ENCODE results near the gene ECT2L. TPM values are rescaled to one million over a fixed set of nuclear protein-coding genes. Genes with fewer than 3 reads are reported as not detected.

The ECT2L gene
- total and polyA plus RNA-seq, 2 experiments from 2014 or later, result 0.03 to 0.15 TPM

DNA sequence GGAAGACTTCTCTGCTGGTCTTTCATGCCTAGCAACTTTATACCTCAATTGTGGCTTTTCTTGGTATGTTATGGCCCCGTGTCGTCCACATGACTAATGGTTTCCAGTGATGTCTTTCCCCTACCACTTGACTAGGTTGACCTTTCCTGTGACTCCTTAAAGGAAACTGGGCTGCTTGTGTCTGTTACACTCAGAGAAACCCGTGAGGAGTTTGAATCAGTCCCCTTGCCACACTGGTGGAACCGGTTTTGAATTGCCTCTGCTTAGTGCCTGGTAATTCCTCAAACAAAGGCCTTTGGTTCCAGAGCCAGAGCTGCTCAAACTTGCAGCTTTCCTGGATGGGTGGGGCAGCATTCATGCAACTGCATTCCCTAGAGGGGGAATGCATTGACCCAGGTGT lies 21.9 kb downstream of the ECT2L start:
- Histone ChIP-seq H3K9me2 (ENCODE audit: insufficient read depth) (no peaks in the 10 kb centered on the region), H3K4me3 (no peak overlapping the region), H3K79me2 (replicated peaks; ENCODE audit: insufficient read depth) (no peaks in the 10 kb centered on the region), H3K36me3 (ENCODE audit: insufficient read depth) (no peaks in the 10 kb centered on the region), H3F3A (replicated peaks; ENCODE audit: low read depth) (no peaks in the 10 kb centered on the region), H4K20me1 (replicated peaks; ENCODE audit: insufficient read depth) (no peaks in the 10 kb centered on the region), H3K4me1 (ENCODE audit: insufficient read depth) (peaks cover 18% of the 10 kb centered on the region), H2AFZ (peak overlapping the region; percentile 80; the same call in 1 of the 2 replicates), H3K27ac (ENCODE audit: low read depth) (peak overlapping the region; percentile 16; the same call in 1 of the 2 replicates), H3K27me3 (ENCODE audit: insufficient read depth) (no peaks in the 10 kb centered on the region), H3K4me2 (peak overlapping the region; percentile 33; the same call in 1 of the 2 replicates)
- Mint-ChIP-seq H3K27me3 (ENCODE audit: insufficient read depth, low read depth, poor library complexity) (peaks cover 10% of the 10 kb centered on the region), H3K36me3 (ENCODE audit: low read depth) (no peaks in the 10 kb centered on the region), H3K27ac (peak overlapping the region; percentile 87), H3K9me3 (no peaks in the 10 kb centered on the region), H3K4me3 (peak overlapping the region; percentile 5; the same call in 1 of the 3 replicates), H3K4me1 (peaks cover 22% of the 10 kb centered on the region)
- DNase-seq (ENCODE audit: low spot score) (peak; percentile 91), ATAC-seq (peak; percentile 93)
- no peak for TF ChIP-seq POLR2AphosphoS5 (IDR thresholded peaks at IDR 0.05; ENCODE audit: low read depth)
- TF ChIP-seq EZH2 (IDR thresholded peaks at IDR 0.05; ENCODE audit: low read depth, unreplicated experiment), result no peak
- TF ChIP-seq, protein P1, sequence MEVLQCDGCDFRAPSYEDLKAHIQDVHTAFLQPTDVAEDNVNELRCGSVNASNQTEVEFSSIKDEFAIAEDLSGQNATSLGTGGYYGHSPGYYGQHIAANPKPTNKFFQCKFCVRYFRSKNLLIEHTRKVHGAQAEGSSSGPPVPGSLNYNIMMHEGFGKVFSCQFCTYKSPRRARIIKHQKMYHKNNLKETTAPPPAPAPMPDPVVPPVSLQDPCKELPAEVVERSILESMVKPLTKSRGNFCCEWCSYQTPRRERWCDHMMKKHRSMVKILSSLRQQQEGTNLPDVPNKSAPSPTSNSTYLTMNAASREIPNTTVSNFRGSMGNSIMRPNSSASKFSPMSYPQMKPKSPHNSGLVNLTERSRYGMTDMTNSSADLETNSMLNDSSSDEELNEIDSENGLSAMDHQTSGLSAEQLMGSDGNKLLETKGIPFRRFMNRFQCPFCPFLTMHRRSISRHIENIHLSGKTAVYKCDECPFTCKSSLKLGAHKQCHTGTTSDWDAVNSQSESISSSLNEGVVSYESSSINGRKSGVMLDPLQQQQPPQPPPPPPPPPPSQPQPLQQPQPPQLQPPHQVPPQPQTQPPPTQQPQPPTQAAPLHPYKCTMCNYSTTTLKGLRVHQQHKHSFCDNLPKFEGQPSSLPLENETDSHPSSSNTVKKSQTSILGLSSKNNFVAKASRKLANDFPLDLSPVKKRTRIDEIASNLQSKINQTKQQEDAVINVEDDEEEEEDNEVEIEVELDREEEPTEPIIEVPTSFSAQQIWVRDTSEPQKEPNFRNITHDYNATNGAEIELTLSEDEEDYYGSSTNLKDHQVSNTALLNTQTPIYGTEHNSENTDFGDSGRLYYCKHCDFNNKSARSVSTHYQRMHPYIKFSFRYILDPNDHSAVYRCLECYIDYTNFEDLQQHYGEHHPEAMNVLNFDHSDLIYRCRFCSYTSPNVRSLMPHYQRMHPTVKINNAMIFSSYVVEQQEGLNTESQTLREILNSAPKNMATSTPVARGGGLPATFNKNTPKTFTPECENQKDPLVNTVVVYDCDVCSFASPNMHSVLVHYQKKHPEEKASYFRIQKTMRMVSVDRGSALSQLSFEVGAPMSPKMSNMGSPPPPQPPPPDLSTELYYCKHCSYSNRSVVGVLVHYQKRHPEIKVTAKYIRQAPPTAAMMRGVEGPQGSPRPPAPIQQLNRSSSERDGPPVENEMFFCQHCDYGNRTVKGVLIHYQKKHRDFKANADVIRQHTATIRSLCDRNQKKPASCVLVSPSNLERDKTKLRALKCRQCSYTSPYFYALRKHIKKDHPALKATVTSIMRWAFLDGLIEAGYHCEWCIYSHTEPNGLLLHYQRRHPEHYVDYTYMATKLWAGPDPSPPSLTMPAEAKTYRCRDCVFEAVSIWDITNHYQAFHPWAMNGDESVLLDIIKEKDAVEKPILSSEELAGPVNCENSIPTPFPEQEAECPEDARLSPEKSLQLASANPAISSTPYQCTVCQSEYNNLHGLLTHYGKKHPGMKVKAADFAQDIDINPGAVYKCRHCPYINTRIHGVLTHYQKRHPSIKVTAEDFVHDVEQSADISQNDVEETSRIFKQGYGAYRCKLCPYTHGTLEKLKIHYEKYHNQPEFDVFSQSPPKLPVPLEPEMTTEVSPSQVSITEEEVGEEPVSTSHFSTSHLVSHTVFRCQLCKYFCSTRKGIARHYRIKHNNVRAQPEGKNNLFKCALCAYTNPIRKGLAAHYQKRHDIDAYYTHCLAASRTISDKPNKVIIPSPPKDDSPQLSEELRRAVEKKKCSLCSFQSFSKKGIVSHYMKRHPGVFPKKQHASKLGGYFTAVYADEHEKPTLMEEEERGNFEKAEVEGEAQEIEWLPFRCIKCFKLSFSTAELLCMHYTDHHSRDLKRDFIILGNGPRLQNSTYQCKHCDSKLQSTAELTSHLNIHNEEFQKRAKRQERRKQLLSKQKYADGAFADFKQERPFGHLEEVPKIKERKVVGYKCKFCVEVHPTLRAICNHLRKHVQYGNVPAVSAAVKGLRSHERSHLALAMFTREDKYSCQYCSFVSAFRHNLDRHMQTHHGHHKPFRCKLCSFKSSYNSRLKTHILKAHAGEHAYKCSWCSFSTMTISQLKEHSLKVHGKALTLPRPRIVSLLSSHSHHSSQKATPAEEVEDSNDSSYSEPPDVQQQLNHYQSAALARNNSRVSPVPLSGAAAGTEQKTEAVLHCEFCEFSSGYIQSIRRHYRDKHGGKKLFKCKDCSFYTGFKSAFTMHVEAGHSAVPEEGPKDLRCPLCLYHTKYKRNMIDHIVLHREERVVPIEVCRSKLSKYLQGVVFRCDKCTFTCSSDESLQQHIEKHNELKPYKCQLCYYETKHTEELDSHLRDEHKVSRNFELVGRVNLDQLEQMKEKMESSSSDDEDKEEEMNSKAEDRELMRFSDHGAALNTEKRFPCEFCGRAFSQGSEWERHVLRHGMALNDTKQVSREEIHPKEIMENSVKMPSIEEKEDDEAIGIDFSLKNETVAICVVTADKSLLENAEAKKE (CRISPR knock-in tag; IDR thresholded peaks at IDR 0.05), result peak; percentile 74; the same call in 1 of the 2 replicates
- TF ChIP-seq ETS1 (IDR thresholded peaks at IDR 0.05), result no peak
- no peak for TF ChIP-seq STAT1 (IDR thresholded peaks at IDR 0.05; ENCODE audit: unreplicated experiment)
- no peak for TF ChIP-seq NANOG (IDR thresholded peaks at IDR 0.05; ENCODE audit: borderline replicate concordance)
- TF ChIP-seq ZNF114 (CRISPR knock-in tag; IDR thresholded peaks at IDR 0.05), result 0 out of 2 replicates have a peak, but pooled peaks have one; percentile 50
- no peak for TF ChIP-seq JUNB (IDR thresholded peaks at IDR 0.05; ENCODE audit: unreplicated experiment)
- TF ChIP-seq ZNF331 (CRISPR knock-in tag; IDR thresholded peaks at IDR 0.05; ENCODE audit: low read depth), result no peak
- 0 out of 2 replicates have a peak, but pooled peaks have one; percentile 18 for TF ChIP-seq CREB1 (CRISPR knock-in tag; IDR thresholded peaks at IDR 0.05; ENCODE audit: low read depth)
- TF ChIP-seq EZH2phosphoT487 (IDR thresholded peaks at IDR 0.05; ENCODE audit: unreplicated experiment), result no peak
- TF ChIP-seq, protein P2, sequence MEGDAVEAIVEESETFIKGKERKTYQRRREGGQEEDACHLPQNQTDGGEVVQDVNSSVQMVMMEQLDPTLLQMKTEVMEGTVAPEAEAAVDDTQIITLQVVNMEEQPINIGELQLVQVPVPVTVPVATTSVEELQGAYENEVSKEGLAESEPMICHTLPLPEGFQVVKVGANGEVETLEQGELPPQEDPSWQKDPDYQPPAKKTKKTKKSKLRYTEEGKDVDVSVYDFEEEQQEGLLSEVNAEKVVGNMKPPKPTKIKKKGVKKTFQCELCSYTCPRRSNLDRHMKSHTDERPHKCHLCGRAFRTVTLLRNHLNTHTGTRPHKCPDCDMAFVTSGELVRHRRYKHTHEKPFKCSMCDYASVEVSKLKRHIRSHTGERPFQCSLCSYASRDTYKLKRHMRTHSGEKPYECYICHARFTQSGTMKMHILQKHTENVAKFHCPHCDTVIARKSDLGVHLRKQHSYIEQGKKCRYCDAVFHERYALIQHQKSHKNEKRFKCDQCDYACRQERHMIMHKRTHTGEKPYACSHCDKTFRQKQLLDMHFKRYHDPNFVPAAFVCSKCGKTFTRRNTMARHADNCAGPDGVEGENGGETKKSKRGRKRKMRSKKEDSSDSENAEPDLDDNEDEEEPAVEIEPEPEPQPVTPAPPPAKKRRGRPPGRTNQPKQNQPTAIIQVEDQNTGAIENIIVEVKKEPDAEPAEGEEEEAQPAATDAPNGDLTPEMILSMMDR (conservative IDR thresholded peaks at IDR 0.05; ENCODE audit: low read depth in 2 of 2), result no peak
- no peak for TF ChIP-seq REST (IDR thresholded peaks at IDR 0.05; ENCODE audit: unreplicated experiment)
